OCI-LY7 (cell line): Measurements from ENCODE around the gene GNB1. TPM values are rescaled to one million over a fixed set of nuclear protein-coding genes. Genes with fewer than 3 reads are reported as not detected.

Source experiments
- BruUV-seq: library from RNA; stranded (reverse); fragments of 400-500 nt; replicated peaks from 2 replicates; lab custom pipeline; 2021; lab: Mats Ljungman, UMichigan
- CTCF ChIA-PET: fragments of 300-600 bp; sonication (Branson Sonifier 250); formaldehyde crosslinking; loops from one replicate; lab custom pipeline; 2022; ENCODE audit warnings: antibody characterized with exemption; ENCODE audit not compliant: unreplicated experiment; lab: Charles Lee
- POLR2A ChIA-PET: fragments of 300-600 bp; sonication (Branson Sonifier 250); formaldehyde crosslinking; loops from one replicate; lab custom pipeline; 2022; ENCODE audit warnings: antibody characterized with exemption; lab: Charles Lee
- DNase-seq: peaks from one replicate; pipeline ENCODE4 v3.0.0-alpha.2; 2015; ENCODE audit warnings: low spot score
- H2AFZ ChIP-seq: fragments of 200-600 bp; sonication (generic), shearing (Covaris generic); 2 replicates; pipeline ENCODE4 v1.6.1; 2014; ENCODE audit warnings: mild to moderate bottlenecking, antibody characterized with exemption, low read length, moderate library complexity
- H3K27ac ChIP-seq: fragments of 200-600 bp; sonication (generic); 2 replicates; pipeline ENCODE4 v1.5.1; 2014; ENCODE audit warnings: mixed run types, low read depth, mild to moderate bottlenecking, moderate library complexity, low read length, inconsistent platforms; ENCODE audit not compliant: poor library complexity, severe bottlenecking
- H3K36me3 ChIP-seq: fragments of 200-600 bp; sonication (generic); 2 replicates; pipeline ENCODE4 v1.6.1; 2014; ENCODE audit warnings: mild to moderate bottlenecking, antibody characterized with exemption, low read length, moderate library complexity, mixed read lengths; ENCODE audit not compliant: insufficient read depth
- H3K4me1 ChIP-seq: fragments of 200-600 bp; sonication (generic); 2 replicates; pipeline ENCODE4 v1.5.1; 2014; ENCODE audit warnings: mild to moderate bottlenecking, low read length; ENCODE audit not compliant: insufficient read depth, poor library complexity, severe bottlenecking
- H3K4me2 ChIP-seq: fragments of 200-600 bp; sonication (generic); 2 replicates; pipeline ENCODE4 v1.6.1; 2014; ENCODE audit warnings: mild to moderate bottlenecking, low read length
- H3K4me3 ChIP-seq: fragments of 200-600 bp; sonication (generic); 2 replicates; pipeline ENCODE4 v1.5.1; 2014; ENCODE audit warnings: mild to moderate bottlenecking, low read depth, low read length; ENCODE audit not compliant: poor library complexity, severe bottlenecking
- H3K79me2 ChIP-seq: fragments of 200-600 bp; sonication (generic); 2 replicates; pipeline ENCODE4 v1.6.1; 2016; ENCODE audit warnings: low read depth, mild to moderate bottlenecking, low read length, moderate library complexity, mixed read lengths; ENCODE audit not compliant: insufficient read depth
- H3K9me2 ChIP-seq: fragments of 200-600 bp; sonication (generic); 2 replicates; pipeline ENCODE4 v1.6.1; 2016; ENCODE audit warnings: mild to moderate bottlenecking, low read length, mixed read lengths; ENCODE audit not compliant: insufficient read depth
- H3K9me3 ChIP-seq: fragments of 200-600 bp; sonication (generic); 2 replicates; pipeline ENCODE4 v1.6.1; 2014; ENCODE audit warnings: mild to moderate bottlenecking, mixed run types, low read length, mixed read lengths
- H4K20me1 ChIP-seq: fragments of 200-600 bp; sonication (generic); 2 replicates; pipeline ENCODE4 v1.6.1; 2014; ENCODE audit warnings: mild to moderate bottlenecking, antibody characterized with exemption, low read length, moderate library complexity, mixed read lengths; ENCODE audit not compliant: insufficient read depth
- CTCF ChIP-seq: fragments of 200-600 bp; sonication (generic); conservative IDR thresholded peaks from 2 replicates; pipeline ENCODE4 v1.5.1; 2014; ENCODE audit warnings: mild to moderate bottlenecking, antibody characterized with exemption, low read length, moderate library complexity, mixed read lengths
- EZH2phosphoT487 ChIP-seq: fragments of 200-600 bp; sonication (generic); IDR thresholded peaks from 2 replicates; pipeline ENCODE4 v1.6.1; 2018; ENCODE audit warnings: low read depth, borderline replicate concordance, mild to moderate bottlenecking, mixed run types, antibody characterized with exemption, low read length, moderate library complexity, mixed read lengths
- intact Hi-C: fragments of 100-400 bp; cut with micrococcal nuclease; formaldehyde crosslinking; loops from one replicate; pipeline ENCODE4 v1.10.0; 2022; ENCODE audit not compliant: unreplicated experiment
- total RNA-seq, 2 experiments: library from RNA; depleted of rRNA in 1 of 2; stranded (reverse); fragments of >200 nt in 1 of 2; shearing (Covaris generic) in 1 of 2; gene quantifications; 2 replicates each; pipeline ENCODE4 v1.2.3, GENCODE V29; 2014 to 2022

GNB1 gene
- total RNA-seq, 2 experiments from 2014 or later, result 101 to 502 TPM

- Histone ChIP-seq H3K27ac (peak overlapping the region; percentile 79), H2AFZ (no peak overlapping the region), H3K9me3 (0 out of 2 replicates have a peak, but pooled peaks cover 4% of the 10 kb centered on the region), H3K4me2 (peak overlapping the region; percentile 98), H3K4me3 (peak overlapping the region; percentile 97), H3K79me2 (peaks cover 62% of the 10 kb centered on the region), H3K4me1 (peaks cover 68% of the 10 kb centered on the region), H3K9me2 (no peaks in the 10 kb centered on the region), H4K20me1 (peaks cover 29% of the 10 kb centered on the region), H3K36me3 (peaks cover 34% of the 10 kb centered on the region)
- DNase-seq, result peak; percentile 82
- POLR2A ChIA-PET, result interaction anchor here (0.5 to 1.3 kb wide), 4 partner anchors 9 to 48 kb away, joined by 3 to 6 read pairs (median 3); no protein-coding TSS in a partner anchor
- TF ChIP-seq EZH2phosphoT487 (no peak), CTCF (no peak)
- intact Hi-C loops, result loop anchor here (2.0 kb wide), 1 partner anchor 51 kb away; no protein-coding TSS in a partner anchor
- BruUV-seq, result no TSS peak
- CTCF ChIA-PET, result interaction anchor here (1.0 kb wide), 1 partner anchor 17 kb away, joined by 7 read pairs; no protein-coding TSS in a partner anchor
Observed at GRCh38 chr1:1891349-1892078, 627 bp upstream of the GNB1 start.

- intact Hi-C loops, result loop anchor here (2.0 kb wide), 1 partner anchor 49 kb away; no protein-coding TSS in a partner anchor
- Histone ChIP-seq H2AFZ (no peak overlapping the region), H3K27ac (peak overlapping the region; percentile 82), H3K79me2 (peaks cover 77% of the 10 kb centered on the region), H3K4me3 (peak overlapping the region; percentile 97), H4K20me1 (peaks cover 38% of the 10 kb centered on the region), H3K9me3 (peaks cover 4% of the 10 kb centered on the region; the same call in 1 of the 2 replicates), H3K4me1 (peaks cover 53% of the 10 kb centered on the region), H3K36me3 (peaks cover 48% of the 10 kb centered on the region), H3K9me2 (no peaks in the 10 kb centered on the region), H3K4me2 (peak overlapping the region; percentile 89)
- ChIA-PET POLR2A (interaction anchor here (1.4 kb wide), 1 partner anchor 47 kb away, joined by 5 read pairs; no protein-coding TSS in a partner anchor), CTCF (no interaction called here)
- DNase-seq, result peak; percentile 71
- BruUV-seq, result no TSS peak
- TF ChIP-seq EZH2phosphoT487 (no peak), CTCF (0 out of 2 replicates have a peak, but pooled peaks have one; percentile 12)
Observed at GRCh38 chr1:1889847-1890505, 911 bp downstream of the GNB1 start.
